ENCODE measurements around the gene SEL1L3.

Gene SEL1L3

DNA sequence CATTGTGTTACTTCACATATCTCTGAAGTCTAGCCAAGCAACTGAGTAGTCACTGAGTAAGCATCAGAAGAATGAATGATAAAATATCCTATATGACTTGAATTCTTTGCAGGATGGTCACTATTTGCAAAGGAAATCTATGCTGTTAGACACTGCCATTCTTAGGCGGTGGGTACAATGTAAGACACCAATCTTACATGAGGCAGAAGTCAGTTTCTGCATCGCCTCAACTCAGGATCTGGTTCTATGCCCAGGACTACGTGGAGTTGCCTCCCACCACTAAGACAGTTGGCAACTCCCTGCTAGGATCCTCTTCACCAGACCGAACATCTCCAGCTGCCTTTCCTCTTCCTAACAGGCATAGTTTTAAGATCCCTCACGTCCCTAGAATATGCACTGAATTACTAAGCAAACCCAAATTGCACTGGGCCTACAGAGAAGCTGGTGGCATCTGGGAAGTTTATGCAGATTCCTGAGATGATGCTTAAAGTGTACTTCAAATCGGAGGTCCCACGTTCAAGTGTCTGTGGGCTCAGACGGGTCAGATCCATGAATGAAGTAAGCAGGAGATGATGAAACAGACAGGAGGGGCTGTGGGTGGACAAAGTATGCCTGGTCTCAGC lies 45.6 kb downstream of the SEL1L3 start:
- DNase-seq (ENCODE audit: low read depth in 2 of 2), result no peak

DNA sequence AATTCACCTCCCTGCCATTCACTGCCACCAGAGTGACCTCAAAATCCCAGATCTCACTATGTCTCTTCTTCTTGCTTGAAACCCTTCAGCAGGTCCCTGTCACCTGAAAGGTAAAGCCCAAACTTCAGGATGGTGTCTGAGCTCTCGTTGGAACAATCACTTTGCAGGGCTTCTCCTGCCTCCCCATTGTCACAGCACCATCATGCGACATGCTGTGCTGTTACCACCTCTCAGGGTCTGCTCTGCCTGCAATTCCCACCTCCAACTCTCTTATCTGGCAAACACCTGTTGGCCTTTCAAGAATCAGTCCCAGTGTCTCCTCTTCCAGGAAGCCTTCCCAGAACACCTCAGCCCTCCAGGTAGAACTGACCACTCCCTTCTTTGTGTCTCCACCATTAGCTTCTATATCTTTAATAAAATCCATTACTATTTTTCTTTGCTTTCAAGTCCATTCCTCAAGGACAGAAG lies 46.2 kb downstream of the SEL1L3 start:
- DNase-seq (ENCODE audit: low read depth in 2 of 2), result no peak

DNA sequence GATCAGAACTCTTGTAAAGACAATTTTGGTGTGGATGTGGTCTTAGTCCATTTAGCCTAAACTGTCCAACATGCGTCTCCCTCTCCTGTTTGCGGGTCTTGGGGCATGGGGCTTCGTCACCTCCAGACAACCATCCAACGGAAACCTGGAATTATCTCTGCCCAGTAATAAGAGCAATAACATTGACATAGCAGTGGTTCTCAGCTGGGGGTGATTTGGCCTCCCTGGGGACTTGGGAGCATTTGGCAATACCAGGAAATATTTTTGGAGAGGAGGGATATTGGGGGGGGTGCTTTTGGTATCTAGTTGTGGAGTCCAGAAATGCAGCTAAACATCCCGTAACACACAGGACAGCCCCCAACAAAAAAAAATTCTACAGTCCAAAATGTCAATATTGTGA lies 47.2 kb downstream of the SEL1L3 start:
- DNase-seq (ENCODE audit: low read depth in 2 of 2), result no peak

DNA sequence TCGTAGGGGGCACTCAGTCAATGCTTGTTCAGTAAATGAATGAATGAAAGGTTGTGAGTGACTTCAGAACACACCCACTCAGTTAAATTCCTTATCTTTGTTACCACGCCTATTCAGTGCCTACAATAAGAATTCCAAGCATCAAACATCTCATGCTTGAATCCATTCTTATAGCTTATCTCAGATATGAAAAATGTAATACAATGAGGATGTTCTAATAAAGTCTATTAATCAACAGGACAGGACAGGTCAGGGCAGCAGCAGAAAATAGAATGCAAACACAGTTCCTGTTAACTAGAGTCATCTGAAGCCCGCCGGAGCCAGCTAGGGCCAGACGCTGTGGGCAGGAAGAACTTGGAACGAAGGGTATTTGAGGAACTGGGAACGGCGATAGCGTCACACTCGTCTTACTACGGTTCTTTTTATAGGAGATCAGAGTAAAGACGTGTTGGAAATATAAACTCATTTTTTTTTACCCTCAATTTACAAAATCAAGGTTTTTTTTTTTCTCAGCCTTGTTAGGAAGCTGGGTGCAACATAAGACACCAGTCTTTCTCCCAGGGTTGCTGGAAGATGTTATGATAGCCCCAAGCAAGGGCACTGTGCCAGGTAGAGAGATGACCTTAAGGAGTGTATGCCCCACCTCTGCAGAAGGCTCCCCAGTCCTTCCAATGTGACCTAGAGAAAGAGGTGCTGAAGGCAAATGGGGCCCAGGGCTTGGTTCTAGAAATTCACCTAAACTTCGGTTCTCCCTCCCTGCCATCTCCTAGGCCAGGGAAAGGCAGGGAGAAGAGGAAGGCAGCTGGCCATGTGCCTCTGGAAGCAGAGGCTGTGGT lies 48.3 kb downstream of the SEL1L3 start:
- no peak for DNase-seq (ENCODE audit: low read depth in 2 of 2)

DNA sequence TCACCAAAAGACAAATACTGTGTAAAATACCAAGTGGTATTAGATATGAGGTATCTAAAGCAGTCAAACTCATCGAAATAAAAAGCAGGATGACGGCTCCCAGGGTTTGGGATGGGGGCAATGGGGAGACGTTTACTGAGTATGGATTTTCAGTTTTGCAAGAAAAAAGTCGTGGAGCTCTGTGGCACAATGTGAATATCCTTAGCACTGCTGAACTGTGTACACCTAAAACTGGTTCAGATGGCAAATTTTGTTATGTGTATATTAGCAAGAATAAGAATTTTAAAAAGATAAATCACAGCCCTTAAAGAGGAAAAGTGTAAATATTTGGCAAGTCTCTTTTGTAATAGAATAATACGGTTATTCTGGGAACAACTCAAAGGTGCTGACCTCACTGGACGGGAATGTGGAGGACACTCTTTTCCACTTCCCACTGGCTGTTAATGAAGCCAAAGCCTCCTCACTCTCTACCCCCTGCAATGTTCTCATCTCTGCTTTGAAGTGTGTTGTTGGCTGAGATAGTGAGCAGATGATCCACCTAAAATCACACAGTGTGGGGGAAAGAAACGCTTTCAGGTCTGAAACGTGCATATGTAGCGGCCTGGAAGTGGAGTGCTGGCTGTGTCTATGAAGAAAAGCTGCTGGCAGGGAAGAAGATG lies 49.2 kb downstream of the SEL1L3 start:
- no peak for DNase-seq (ENCODE audit: low read depth in 2 of 2)

DNA sequence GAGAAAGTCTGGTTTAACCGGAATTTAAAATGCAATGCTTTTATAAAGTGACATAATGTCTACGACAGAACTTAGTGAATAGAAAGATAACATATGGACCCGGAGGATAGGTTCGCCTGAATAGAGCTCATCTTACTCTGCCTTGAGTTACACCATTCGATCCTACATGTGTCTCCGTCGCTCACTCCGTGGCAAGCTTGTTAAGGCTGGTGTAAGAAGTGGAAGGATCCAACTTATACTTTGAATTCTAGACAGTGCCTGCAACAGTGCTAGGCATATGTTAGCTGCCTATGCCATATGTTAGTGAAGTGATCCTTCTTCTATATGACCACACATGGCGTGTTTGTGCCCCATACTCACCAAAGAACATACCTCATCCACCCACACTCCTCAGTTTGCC lies 50.9 kb downstream of the SEL1L3 start:
- DNase-seq (ENCODE audit: low read depth in 2 of 2), result no peak

DNA sequence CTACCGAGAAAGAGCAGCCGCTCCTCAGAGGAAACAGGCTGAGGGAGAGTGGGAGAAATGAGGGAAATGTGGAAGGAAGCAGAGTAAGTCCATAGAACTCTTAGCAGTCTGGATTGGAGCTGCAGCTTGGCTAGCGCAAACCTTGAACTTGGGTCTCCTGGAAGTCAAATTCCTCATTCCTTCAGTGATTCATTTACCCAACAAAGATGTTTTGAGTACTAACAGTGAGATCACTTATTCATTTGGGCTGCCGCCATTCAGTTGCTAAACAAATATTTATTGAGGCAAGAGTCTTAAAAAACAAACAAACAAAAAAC lies 51.5 kb downstream of the SEL1L3 start:
- DNase-seq (ENCODE audit: low read depth in 2 of 2), result no peak

DNA sequence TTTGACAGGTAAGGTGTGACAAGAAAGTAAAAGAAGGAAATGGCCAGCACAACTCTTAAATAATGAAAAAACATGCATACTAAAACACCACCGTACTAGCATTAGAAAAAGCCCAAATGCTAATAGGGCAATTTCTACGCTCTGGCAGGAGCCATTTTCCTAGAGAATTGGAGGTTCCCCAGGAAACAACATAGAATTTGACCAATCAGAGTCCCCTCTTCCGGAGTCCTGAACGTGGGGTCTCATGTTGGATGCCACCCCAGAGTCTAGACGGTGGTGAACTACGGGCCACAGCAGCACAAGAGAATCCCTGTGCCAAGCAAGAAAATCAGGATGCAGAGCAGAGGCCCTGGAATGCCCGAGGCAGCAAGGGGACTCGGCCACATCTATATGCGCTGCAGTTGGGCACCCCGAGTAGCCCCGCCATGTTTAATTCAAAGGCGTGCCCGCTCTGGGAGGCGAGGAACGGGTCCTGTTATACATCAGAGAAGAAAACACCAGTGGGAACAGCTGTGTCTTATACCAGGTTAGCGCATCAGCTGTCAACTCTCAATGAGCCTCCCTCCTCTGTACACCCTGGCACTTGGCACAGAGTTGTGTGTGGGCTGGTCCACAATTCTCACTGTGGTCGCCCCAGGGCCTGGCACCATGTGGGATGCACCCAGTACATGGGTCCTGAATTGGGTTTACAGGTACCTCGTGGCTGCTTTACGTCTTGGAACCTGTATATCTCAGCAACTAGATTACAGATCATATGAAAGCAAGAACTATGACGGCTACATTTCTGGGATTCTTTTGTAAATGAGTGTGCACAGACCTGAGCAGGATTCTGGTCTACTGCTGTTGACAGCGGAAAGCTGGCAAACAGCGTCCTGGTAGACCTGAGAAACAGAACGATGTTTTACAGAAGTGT lies 52.1 kb downstream of the SEL1L3 start:
- DNase-seq (ENCODE audit: low read depth in 2 of 2), result no peak

DNA sequence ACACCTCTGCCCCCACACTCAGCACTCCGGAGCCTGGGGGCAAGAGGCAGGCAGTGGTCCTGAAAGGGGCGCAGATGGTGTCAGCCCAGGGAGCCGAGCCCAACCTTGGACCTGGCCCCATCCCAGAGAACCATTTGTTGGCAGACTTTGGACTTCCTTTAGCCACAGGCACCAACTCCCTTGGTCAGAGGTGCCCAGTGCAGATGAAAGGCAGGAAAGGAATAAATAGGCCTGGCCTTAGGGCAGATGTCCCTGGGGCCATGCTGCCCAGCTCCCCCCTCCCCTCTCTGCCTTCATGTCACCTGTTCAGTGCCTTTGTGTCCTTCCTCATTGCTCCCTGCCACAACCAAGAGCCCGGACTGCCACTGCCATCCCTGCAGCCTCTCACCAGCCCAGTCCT lies 52.8 kb downstream of the SEL1L3 start:
- no peak for DNase-seq (ENCODE audit: low read depth in 2 of 2)

DNA sequence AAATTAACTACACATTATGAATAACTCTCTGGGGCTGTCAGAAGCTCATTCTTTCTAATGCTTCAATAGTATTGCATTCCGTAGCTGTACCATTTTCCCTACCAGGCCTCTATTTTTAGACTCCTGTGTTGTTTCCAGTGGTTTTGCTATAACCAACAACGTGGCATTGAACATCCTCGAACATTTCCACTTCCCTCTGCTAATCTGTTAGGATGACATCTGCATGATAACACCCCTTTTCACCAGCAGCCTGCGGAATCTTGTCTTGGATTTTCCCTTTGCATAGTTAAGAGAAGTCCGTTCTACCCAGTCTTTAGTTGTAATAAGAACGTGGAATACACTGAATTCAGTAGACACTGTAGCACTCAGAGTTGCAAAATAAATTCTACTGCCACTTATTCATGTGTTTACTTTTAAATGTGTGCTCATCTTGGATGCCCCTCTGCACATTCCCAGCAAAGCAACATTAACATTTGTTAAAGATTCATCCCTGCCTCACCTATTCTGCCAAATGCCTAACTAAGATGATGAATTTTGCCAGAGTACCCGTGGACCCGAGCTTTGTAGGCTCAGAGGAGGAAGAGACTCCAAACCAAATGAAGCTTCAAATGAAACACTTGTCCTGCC lies 55.6 kb downstream of the SEL1L3 start:
- DNase-seq (ENCODE audit: low read depth in 2 of 2), result no peak

DNA sequence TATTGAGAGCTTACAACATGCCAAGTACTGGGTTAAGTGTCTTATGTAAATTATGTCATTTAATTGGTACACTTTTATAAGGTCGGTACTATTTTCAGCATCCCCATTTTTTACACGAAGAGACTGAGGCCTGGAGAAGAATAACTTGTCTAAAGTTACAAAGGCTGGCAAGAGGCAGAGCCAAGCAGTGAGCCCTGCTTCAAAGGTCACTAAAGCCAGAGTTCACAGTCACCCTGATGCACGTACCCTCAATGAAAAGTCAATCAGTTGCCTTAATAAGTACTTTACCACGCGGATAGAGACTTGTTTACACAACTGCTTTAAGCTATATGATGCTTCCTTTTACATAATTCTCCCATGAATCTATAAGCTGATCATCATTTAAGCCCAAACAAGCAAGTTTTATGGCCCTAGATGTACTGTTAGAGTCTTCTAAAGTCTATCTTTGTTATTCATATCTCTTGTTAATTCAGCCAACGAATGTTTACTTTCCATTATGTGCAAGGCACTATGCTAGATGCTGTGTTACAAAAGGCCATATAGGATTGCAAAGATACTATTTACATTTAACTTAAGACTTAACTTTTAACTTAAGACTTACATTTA lies 57.4 kb downstream of the SEL1L3 start:
- DNase-seq (ENCODE audit: low read depth in 2 of 2), result no peak

DNA sequence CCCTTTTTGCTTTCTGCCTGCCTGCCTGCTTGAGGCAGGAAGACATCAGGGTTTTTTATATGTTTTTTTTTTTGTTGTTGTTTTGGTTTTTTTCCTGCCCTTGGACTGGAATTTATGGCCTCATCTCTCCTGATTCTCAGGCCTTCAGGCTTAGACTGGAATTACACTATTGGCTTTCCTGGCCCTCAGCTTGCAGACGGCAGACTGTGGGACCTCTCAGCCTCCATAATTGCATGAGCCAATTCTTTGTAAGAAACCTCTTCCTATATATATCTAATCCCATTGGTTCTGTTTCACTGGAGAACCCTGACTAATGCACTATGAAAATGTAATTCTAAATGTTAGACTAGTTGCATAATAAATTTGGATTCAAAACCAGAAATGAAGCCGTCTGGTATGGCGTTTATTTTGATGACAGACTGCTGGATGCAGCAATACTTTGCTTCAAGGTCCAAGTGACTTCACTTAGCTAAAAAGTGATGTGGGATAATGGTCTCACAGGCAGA lies 59.0 kb downstream of the SEL1L3 start:
- DNase-seq (ENCODE audit: low read depth in 2 of 2), result no peak

DNA sequence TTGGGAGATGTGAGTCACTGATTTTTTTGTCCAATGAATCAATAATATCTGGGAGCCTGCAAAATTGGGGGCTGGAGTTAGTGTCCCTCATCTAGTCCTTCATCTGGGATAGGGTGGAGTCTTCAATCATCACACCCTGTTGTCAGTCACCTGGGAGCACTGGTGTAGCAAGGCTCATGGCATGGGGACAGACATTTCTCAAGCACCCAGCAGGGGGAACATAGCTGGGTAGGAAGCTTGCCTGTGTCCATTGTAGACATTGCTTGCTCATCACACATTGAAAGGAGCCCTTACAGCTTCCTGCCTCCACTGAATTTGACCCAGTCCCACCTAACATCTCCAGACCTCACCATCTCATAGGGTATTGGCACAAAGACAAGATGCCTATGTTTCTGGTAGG lies 61.2 kb downstream of the SEL1L3 start:
- DNase-seq (ENCODE audit: low read depth in 2 of 2), result no peak

DNA sequence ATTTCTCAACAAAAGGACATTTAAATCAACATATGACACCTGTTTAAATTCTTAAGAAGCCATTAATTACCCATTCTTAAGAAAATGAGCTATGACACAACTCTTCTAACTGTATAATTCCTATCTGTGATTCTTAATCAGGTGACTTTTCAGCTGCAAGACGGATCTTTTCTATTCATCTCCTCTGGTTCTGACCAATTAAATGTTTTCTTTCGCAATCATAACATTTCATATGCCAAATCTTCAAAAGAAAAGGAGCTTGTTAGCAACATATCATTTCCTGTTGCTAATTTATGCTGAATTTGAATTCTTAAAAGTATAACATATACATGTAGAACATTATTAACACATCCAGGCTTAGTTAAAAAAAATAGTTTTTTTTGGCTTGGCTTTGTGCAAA lies 62.5 kb downstream of the SEL1L3 start:
- no peak for DNase-seq (ENCODE audit: low read depth in 2 of 2)

DNA sequence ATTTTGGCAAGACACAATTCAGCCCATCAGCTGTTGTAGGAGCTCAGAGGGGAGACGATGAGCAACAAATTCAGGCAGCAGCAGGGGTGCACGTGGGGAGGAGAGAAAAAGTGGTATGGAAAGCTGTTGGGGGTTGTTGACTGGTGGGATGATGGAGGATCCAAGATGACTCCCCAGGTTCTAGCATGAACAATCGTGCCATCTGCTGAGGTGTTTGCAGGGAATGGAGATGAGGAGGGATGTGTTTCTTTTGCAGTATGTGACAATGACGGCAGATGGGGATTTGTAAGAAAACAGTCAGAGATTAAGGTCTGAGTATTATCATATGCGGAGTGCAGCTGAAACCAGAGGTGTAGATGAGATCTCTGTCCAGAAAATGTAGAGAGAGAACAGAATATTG lies 63.3 kb downstream of the SEL1L3 start:
- DNase-seq (ENCODE audit: low read depth in 2 of 2), result no peak

DNA sequence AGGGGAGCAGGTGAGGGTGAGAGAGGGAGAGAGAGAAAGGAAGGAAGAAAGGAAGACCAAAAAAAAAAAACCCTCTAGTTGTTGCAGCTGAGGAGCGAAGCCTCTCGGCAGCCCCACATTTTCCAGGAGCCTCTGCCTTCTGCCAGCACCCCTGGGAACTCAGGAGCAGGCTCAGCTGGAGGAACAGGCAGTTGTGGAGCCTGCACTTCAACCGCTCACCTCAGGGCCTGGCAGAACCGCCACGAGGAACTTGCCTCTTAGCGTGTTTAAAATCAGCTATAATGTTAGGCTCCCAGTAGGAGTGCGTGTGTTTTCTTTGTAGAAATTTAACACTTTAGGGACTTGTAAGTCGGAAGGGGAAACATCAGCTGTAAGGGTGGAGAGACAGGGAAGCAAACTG lies 65.7 kb downstream of the SEL1L3 start:
- DNase-seq (ENCODE audit: low read depth in 2 of 2), result no peak

DNA sequence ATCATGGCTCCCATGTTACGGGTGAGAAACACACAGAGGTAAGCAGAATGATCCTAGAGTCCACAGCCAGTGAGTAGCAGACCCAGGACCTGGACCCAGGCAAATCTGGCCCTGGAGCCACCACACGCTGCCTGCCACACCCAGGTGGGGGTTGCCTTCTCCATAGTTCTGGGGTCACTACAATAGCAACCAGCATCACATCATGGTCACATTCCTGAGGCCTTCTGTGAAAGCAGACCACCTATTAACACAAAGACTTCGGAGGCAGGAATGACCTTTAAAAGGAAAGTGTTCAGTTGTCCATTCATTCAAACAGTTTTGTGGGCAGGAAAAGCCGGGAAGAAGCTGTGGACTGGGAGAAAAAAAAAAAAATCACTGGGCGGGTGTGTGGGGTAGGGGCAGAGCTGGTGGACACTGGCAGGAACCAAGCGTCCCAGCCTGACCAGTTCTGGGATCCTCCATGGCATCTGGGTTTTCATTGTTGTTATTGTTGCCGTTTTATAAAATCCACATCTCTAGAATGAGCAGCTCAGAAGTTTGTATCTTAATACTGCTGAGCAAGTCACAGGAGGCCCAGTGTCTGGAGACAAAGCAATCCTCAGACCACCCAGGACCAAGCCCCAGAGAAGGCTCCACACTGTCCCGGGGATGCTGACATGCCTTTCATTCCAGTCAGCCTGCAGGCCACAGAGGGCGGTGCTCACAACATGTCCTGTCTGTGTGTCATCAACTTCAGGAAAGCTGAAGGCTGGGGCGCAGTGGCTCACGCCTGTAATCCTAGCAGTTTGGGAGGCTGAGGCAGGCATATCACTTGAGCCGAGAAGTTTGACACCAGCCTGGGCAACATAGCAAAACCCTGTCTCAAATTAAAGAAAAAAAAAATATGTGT lies 67.0 kb downstream of the SEL1L3 start:
- DNase-seq (ENCODE audit: low read depth in 2 of 2), result no peak

DNA sequence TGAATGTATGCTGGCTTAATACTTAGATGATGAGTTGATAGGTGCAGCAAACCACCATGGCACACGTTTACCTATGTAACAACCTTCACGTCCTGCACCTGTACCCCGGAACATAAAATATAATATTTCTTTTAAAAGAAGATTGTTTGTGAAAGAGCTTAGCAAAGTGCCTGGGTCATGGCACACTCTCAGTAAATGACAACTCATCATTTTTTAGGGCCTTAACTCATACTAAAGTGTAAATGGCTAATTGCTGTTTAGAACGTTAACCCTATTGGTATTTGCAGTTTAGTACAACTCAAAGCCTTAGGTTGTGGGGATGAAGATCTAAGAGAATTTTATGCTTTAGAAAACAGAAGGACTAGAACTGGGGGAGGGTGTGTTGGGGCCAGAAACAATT lies 67.7 kb downstream of the SEL1L3 start:
- no peak for DNase-seq (ENCODE audit: low read depth in 2 of 2)

DNA sequence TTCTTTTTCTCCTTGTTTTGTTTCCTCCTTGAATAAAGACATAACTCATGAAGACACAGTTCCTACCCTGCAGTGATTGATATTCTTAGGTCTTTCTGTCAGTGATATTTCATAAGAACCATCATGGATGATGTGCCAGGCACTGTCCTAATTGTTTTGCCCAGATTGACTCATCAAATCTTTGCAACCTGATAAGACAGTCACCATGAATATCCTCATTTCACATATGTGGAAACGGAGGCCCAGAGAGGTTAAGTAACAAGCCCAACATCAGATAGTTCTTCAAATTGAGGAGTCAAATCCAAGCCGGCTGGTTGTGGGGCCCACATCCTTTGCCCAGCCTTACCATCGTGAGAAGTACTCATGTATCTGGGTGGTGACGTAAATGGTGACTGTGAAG lies 69.9 kb downstream of the SEL1L3 start:
- no peak for DNase-seq (ENCODE audit: low read depth in 2 of 2)

DNA sequence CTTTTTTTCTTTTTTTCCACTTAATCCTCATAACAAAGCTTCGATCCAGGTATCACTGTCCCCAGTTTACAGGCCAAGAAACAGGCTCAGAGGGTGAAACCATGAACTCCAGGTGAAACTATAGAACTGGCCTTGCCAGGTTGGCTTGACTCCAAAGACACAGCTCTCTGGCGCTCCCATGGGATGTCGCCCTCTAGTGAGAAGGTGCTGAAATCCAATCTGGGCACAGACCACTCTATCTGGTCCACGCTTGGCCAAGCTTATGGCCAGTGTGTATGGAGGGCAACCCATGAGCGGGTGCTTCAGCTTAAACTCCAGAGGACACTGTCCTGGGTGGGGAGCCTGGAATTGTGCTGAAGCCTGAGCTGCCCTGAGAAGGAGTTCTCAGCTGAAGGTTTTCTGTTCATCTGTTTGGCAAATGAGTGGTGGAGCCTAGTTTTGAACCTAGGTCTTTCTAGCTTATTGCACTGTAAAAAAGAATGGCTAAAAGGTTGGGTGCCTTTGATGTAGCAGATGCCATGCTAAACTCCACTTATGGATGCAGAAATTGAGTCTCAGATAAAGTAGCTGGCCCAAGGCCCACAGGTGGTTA lies 70.5 kb downstream of the SEL1L3 start:
- DNase-seq (ENCODE audit: low read depth in 2 of 2), result no peak

All from stimulated activated CD8-positive, alpha-beta memory T cell treated with anti-CD3 and anti-CD28 coated beads, Interleukin-15, amount 100 ng/mL, for 4 hours (primary cell).